Activated CD4-positive, alpha-beta memory T cell treated with anti-CD3 and anti-CD28 coated beads, Interleukin-2, amount 10 ng/mL, durations not matched to agents 7 days and 5 days (primary cell): Measurements from ENCODE around the gene KCNK13. TPM values are rescaled to one million over a fixed set of nuclear protein-coding genes. Genes with fewer than 3 reads are reported as not detected.

ENCODE experiments used
- CTCF ChIA-PET: fragments of 350-600 bp; sonication (Branson Sonifier 250); formaldehyde crosslinking; loops from one replicate; lab custom pipeline; 2021; ENCODE audit warnings: antibody characterized with exemption, inconsistent platforms; lab: Charles Lee
- POLR2A ChIA-PET: fragments of 350-600 bp; sonication (Branson Sonifier 250); formaldehyde crosslinking; loops from one replicate; lab custom pipeline; 2021; ENCODE audit warnings: antibody characterized with exemption; lab: Charles Lee
- DNase-seq: peaks from one replicate; pipeline ENCODE4 v3.0.0-alpha.2; 2020
- H3K27ac Mint-ChIP-seq: one replicate; pipeline ENCODE4 v1.8.0; 2021; ENCODE audit warnings: mild to moderate bottlenecking, mixed read lengths
- H3K27me3 Mint-ChIP-seq: one replicate; pipeline ENCODE4 v1.8.0; 2021; ENCODE audit warnings: mixed read lengths
- H3K36me3 Mint-ChIP-seq: one replicate; pipeline ENCODE4 v1.8.0; 2021; ENCODE audit warnings: low read depth, mixed read lengths
- H3K4me1 Mint-ChIP-seq: one replicate; pipeline ENCODE4 v1.8.0; 2021; ENCODE audit warnings: mixed read lengths
- H3K4me3 Mint-ChIP-seq: one replicate; pipeline ENCODE4 v1.8.0; 2021; ENCODE audit warnings: mild to moderate bottlenecking, mixed read lengths
- H3K9me3 Mint-ChIP-seq: one replicate; pipeline ENCODE4 v1.8.0; 2021; ENCODE audit warnings: mixed read lengths
- total RNA-seq, 2 experiments: library from RNA; stranded (reverse); gene quantifications; one replicate each; pipeline ENCODE4 v1.2.3, GENCODE V29; 2021

Gene KCNK13
- total RNA-seq, 2 experiments from 2014 or later: 0.18 to 0.28 TPM

DNA sequence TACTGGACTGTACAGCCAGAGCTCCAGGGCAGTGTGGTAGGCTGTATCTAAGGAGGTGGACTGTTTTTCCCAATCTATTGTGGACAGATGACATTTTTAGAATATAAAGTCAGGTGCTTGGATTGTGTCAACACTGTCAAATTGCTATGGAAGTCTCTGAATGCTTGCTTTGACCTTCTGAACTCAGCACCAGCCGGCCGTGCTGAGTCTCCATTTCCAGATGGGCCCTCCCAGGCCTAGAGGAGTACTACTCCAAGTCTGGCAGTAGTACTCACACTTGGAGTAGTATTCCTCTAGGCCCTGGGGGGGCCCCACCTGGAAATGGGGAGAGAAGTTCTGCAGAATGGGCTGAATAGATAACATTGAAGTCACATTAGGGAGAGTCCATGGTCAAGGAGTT, 16.2 kb upstream of the KCNK13 start:
- ChIA-PET CTCF (no interaction called here), POLR2A (no interaction called here)
- Mint-ChIP-seq H3K4me3 (no peak overlapping the region), H3K36me3 (peaks cover 36% of the 10 kb centered on the region), H3K9me3 (no peaks in the 10 kb centered on the region), H3K4me1 (no peaks in the 10 kb centered on the region), H3K27me3 (no peaks in the 10 kb centered on the region), H3K27ac (no peak overlapping the region)
- DNase-seq: no peak

DNA sequence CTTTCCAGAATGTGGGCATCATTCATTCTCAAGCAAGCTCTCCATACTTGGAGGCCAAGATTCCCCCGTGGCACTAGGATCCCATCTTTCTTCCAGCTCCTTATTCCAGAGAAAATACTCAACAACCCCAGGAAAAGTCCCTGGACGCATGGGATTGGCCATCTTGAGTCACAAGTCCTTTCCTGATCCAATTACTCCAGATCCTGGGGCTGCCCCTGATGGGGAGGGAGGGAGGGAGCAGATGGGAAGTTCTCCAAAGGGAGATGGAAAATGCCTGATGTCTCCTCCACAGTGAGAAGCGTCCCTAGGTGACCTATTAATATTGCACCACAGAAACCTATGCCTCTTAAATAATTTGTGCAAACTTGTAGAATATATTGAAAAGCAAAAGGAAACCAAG, 12.4 kb upstream of the KCNK13 start:
- no peak overlapping the region for H3K27ac Mint-ChIP-seq
- no peak overlapping the region for H3K4me3 Mint-ChIP-seq
- no peak for DNase-seq
- POLR2A ChIA-PET: no interaction called here
- no peaks in the 10 kb centered on the region for H3K9me3 Mint-ChIP-seq
- H3K27me3 Mint-ChIP-seq: peaks cover 18% of the 10 kb centered on the region
- CTCF ChIA-PET: no interaction called here
- peaks cover 11% of the 10 kb centered on the region for H3K36me3 Mint-ChIP-seq
- no peaks in the 10 kb centered on the region for H3K4me1 Mint-ChIP-seq

DNA sequence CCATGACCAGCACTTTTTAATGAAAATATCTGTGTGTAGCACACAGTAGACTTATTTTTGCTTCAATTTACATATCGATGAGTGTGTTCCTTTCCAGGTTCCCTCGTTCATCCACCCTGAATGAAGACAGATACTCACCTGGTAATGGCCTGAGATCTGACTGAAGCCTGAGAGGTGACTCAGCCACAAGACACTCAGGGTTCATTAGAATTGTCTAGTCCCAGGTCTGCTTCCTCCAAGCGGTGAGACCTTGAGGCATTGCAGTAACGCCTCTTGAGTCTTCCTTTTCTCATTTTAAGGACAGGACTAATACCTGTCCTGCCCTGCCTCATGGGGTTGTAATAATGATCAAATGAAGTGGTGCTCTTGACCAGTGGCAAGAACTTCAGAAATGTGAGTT, 11.5 kb upstream of the KCNK13 start:
- Mint-ChIP-seq H3K27me3 (peaks cover 27% of the 10 kb centered on the region), H3K4me3 (no peak overlapping the region), H3K27ac (no peak overlapping the region), H3K36me3 (peaks cover 2% of the 10 kb centered on the region), H3K4me1 (no peaks in the 10 kb centered on the region), H3K9me3 (no peaks in the 10 kb centered on the region)
- DNase-seq: no peak
- POLR2A ChIA-PET: no interaction called here
- CTCF ChIA-PET: no interaction called here

DNA sequence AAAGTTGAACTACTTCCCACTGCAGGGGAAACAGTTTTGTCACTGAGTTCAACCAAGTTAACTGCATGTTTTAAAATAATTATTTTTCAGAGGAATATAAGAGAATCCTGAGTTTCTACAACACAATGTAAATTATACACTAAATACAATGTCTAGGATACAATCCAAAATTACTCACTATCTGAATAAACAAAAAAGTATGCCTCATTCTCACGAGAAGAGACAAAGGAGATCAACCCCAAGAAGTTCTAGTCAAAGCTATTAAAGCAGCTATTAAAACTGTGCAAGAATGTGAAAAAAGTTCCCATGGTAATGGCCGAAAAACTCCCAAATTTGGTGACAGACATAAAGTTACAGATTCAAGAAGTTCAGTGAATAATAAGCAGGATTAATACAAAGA, 8.8 kb upstream of the KCNK13 start:
- no peak overlapping the region for H3K27ac Mint-ChIP-seq
- peaks cover 2% of the 10 kb centered on the region for H3K36me3 Mint-ChIP-seq
- no peak overlapping the region for H3K4me3 Mint-ChIP-seq
- no peak for DNase-seq
- POLR2A ChIA-PET: no interaction called here
- CTCF ChIA-PET: no interaction called here
- peaks cover 44% of the 10 kb centered on the region for H3K27me3 Mint-ChIP-seq
- no peaks in the 10 kb centered on the region for H3K9me3 Mint-ChIP-seq
- H3K4me1 Mint-ChIP-seq: no peaks in the 10 kb centered on the region

DNA sequence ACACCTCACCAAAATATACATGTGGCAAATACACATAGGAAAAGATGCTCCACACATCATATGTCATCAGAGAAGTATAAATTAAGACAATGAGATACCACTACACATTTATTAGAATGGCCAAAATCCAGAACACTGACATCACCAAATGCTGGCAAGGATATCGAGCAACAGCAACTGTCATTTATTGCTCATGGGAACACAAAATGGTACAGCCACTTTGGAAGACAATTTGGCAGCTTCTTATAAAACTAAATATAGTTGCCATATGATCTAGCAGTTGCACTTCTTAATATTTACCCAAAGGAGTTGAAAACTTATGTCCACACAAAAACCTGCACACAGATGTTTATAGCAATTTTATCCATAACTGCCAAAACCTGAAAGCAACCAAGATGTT, 7.0 kb upstream of the KCNK13 start:
- peaks cover 60% of the 10 kb centered on the region for H3K27me3 Mint-ChIP-seq
- no peak overlapping the region for H3K27ac Mint-ChIP-seq
- CTCF ChIA-PET: interaction anchor here (0.7 kb wide), 1 partner anchor 40 kb away, joined by 3 read pairs; no protein-coding TSS in a partner anchor
- POLR2A ChIA-PET: no interaction called here
- no peak for DNase-seq
- peaks cover 8% of the 10 kb centered on the region for H3K4me1 Mint-ChIP-seq
- no peaks in the 10 kb centered on the region for H3K9me3 Mint-ChIP-seq
- no peak overlapping the region for H3K4me3 Mint-ChIP-seq
- peaks cover 2% of the 10 kb centered on the region for H3K36me3 Mint-ChIP-seq

DNA sequence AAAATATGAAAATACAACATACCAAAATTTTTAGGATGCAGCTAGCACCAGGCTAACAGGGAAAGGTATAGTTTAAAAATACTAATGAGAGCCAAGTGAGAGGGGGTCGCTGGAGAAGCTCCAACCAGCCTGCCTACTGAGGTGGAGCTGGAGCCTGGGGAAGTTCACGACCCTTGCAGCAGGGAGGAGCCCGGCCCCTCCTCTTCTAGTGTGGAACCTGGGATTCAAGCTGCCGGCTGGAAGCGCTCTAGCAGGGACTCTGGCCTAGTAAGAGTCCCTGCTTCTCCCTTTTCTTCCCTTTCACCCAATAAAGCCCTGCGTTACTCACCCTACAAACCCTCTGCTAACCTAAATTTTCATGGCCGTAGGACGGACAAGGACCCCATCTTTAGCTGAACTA, 5.0 kb upstream of the KCNK13 start:
- H3K27ac Mint-ChIP-seq: no peak overlapping the region
- CTCF ChIA-PET: no interaction called here

DNA sequence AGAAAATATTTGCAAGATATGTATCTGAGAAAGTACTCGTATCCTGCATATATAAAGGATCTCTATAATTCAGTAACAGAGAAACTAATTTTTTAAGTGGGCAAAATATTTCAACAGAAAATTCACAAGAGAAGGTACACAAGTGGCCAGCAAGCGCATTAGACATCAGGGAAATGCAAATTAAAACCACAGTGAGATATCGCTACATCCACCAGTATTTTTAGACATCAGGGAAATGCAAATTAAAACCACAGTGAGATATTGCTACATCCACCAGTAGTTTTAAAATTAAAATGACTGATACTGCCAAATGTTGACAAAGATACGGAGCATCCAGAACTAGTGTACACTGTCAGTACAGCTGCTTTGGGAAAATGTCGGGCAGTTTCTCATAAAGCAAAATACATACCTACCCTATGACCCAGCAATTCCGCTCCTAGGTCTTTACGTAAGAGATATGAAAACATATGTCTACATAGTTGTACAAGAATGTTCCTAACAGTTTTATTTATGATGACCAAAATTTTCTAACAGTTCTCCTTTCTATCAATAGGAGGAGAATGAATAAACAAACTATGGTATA, 2.8 kb upstream of the KCNK13 start:
- Mint-ChIP-seq H3K27ac (no peak overlapping the region), H3K27me3 (peaks cover 70% of the 10 kb centered on the region), H3K9me3 (no peaks in the 10 kb centered on the region), H3K36me3 (peaks cover 2% of the 10 kb centered on the region), H3K4me3 (peak overlapping the region; percentile 64), H3K4me1 (peaks cover 26% of the 10 kb centered on the region)
- POLR2A ChIA-PET: no interaction called here
- CTCF ChIA-PET: interaction anchor here (0.9 to 1.4 kb wide), 2 partner anchors 86 to 120 kb away, joined by 3 to 9 read pairs; no protein-coding TSS in a partner anchor
- no peak for DNase-seq

More for the DNA sequence above, 5.0 kb upstream of the KCNK13 start:
- peaks cover 2% of the 10 kb centered on the region for H3K36me3 Mint-ChIP-seq
- H3K9me3 Mint-ChIP-seq: no peaks in the 10 kb centered on the region
- peaks cover 16% of the 10 kb centered on the region for H3K4me1 Mint-ChIP-seq
- no peak overlapping the region for H3K4me3 Mint-ChIP-seq
- DNase-seq: no peak
- H3K27me3 Mint-ChIP-seq: peaks cover 67% of the 10 kb centered on the region
- POLR2A ChIA-PET: no interaction called here

DNA sequence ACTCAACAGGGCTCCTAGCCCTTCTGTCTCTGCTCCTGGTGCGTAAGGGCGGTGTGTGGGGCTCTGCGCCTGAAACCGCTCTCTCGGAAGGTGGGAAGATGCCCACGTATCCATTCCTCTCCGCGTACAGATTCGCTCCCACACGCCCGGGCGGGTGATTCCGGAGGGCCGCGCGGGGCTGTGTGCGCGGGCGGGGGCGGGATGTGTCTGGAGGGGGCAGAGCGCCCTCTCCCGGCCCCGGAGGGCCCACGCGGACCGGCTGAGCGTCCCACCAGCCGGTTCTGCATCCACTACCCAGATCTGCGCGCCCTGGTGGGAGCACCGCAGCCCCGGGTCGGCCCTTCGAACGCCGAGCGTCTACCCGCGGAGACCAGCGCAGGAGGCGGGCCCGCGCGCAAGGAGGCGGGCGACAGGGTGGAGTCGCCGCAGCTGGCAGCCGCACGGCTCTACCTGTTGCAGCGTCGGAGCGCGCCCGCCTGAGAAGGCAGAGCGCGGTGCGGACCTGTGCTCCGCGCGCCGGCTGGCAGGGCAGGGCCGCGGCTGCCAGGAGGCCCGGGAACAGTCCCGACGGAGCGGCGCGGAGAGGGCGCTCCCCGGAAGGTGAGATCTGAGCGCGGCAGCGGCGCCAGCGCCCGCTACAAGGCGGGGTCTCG, 1.4 kb upstream of the KCNK13 start:
- Mint-ChIP-seq H3K4me3 (peak overlapping the region; percentile 64), H3K36me3 (peaks cover 2% of the 10 kb centered on the region), H3K27ac (no peak overlapping the region), H3K27me3 (peaks cover 66% of the 10 kb centered on the region), H3K4me1 (peaks cover 26% of the 10 kb centered on the region), H3K9me3 (no peaks in the 10 kb centered on the region)
- peak; percentile 55 for DNase-seq
- ChIA-PET POLR2A (interaction anchor here (1.3 kb wide), 1 partner anchor 196 kb away, joined by 3 read pairs; the partner anchor contains the start of gene PSMC1), CTCF (interaction anchor here (0.9 to 1.4 kb wide), 2 partner anchors 69 to 88 kb away, joined by 4 to 9 read pairs; no protein-coding TSS in a partner anchor)

DNA sequence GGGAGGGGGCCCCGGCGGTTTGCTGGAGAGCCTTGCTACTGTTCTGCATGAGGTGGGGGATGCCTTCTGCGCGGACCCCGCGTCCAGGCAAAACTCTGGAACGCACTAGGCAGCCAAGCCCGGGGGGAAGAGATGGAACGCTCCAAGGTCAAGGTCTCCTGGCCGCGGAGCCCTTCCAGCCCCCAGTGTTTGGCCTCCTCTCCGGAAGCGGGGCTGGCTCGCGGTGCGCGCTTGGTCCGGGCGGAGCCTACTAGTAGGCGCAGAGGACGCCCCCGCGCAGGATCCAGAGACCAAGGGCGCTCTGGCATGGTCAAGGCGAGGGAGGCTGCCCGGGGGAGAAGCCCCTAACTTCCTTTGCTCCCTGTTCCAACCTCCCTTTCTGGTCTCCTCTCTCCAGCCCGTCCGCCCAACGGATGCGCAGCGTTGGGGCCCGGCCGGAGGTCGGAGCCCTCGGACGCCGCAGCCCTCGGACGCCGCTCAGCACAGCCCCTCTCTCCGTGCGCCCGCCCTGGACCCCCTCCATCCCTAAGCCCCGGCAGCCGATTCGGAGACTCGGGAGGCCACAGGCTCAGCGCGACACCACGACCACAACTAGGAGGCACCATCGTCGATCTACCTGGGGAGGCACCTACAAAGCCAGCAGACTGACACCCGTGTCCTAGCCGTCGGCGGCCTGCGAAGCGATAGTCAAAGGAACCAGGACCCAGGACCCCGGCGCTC, 669 bp upstream of the KCNK13 start:
- DNase-seq: peak; percentile 22
- Mint-ChIP-seq H3K4me3 (peak overlapping the region; percentile 64), H3K36me3 (peaks cover 2% of the 10 kb centered on the region), H3K27me3 (peaks cover 63% of the 10 kb centered on the region), H3K9me3 (no peaks in the 10 kb centered on the region), H3K4me1 (peaks cover 26% of the 10 kb centered on the region), H3K27ac (no peak overlapping the region)
- CTCF ChIA-PET: interaction anchor here (1.0 kb wide), 1 partner anchor 90 kb away, joined by 3 read pairs; no protein-coding TSS in a partner anchor
- POLR2A ChIA-PET: interaction anchor here (1.3 kb wide), 1 partner anchor 196 kb away, joined by 3 read pairs; the partner anchor contains the start of gene PSMC1

DNA sequence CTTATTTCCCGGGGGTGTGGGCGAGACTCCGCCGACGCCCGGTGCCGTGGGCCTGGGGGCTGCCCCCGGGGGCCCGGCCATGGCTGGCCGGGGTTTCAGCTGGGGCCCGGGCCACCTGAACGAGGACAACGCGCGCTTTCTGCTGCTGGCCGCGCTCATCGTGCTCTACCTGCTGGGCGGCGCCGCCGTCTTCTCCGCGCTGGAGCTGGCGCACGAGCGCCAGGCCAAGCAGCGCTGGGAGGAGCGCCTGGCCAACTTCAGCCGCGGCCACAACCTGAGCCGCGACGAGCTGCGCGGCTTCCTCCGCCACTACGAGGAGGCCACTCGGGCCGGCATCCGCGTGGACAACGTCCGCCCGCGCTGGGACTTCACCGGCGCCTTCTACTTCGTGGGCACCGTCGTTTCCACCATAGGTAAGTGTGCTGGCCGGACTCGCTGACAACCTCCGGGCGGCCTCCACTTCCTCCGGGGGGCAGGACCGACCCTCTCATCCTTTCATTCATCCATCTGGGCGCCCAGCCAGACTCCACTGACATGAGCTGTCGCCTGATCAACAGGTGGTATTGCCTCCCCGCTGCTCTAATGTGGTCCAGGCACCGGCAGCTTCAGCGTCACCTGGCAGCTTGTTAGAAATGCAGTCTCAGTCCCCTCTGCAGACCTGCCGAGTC, 467 bp downstream of the KCNK13 start:
- peaks cover 26% of the 10 kb centered on the region for H3K4me1 Mint-ChIP-seq
- H3K4me3 Mint-ChIP-seq: peak overlapping the region; percentile 71
- ChIA-PET POLR2A (interaction anchor here (1.0 kb wide), 1 partner anchor 106 kb away, joined by 3 read pairs; the partner anchor contains the start of gene TDP1), CTCF (interaction anchor here (1.0 kb wide), 1 partner anchor 91 kb away, joined by 3 read pairs; no protein-coding TSS in a partner anchor)
- peaks cover 59% of the 10 kb centered on the region for H3K27me3 Mint-ChIP-seq
- no peak overlapping the region for H3K27ac Mint-ChIP-seq
- no peaks in the 10 kb centered on the region for H3K36me3 Mint-ChIP-seq
- DNase-seq: no peak
- no peaks in the 10 kb centered on the region for H3K9me3 Mint-ChIP-seq

DNA sequence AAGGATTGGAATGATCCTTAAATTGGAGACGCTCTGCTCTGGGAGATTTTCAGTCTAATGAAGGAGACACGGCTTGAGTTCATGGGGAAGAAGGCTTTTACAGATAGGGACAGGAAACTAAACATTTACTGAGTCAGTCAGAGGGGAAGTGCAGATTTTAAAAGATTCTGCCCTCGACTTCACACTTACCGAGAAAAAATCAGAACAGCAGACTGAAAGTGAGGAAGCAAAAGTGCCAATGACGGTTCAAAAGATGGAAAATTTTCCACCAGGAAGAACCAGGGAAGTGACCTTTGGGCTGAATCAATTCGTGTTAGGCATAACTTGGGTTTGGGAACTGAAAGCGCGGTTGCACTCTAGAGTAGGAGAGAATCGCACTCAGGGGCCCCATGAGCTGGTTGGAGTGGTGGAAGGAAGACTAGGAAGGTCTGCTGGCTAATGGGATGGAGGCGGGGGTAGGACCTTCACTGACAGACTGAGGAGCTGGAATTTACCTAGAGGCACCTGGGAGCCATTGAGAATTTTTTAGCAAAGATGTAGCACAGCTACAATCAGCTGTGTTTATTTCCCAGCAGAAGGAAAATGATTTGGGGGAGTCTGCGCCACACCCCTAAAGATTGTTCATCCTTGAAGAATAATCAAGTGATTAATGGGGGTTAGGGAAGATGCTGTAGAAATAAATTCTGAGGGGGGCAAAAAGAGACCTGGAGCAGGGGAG, 1.2 kb downstream of the KCNK13 start:
- POLR2A ChIA-PET: interaction anchor here (1.0 kb wide), 1 partner anchor 107 kb away, joined by 3 read pairs; the partner anchor contains the start of gene TDP1
- CTCF ChIA-PET: no interaction called here
- Mint-ChIP-seq H3K27ac (no peak overlapping the region), H3K9me3 (no peaks in the 10 kb centered on the region), H3K36me3 (no peaks in the 10 kb centered on the region), H3K27me3 (peaks cover 55% of the 10 kb centered on the region), H3K4me1 (peaks cover 26% of the 10 kb centered on the region), H3K4me3 (peak overlapping the region; percentile 71)
- no peak for DNase-seq

DNA sequence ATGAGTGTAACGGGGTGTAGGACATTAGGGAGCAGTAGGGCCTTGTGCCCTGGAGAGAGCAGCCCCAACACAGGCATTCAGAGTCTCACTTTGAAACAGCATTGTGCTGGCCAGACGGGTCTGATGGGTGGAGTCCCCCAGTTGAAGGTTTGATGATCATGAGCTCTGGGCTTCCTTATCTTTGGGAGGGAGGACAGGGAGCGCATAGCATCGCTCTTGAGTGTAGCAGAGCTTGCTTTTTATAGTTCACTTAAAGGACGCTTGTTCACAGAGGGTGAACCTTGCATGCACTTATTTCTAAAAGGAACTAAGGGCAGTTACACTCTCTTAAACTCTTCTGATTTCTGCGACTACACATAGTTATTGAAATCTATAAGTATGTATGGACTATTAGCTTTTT, 10.6 kb downstream of the KCNK13 start:
- H3K9me3 Mint-ChIP-seq: no peaks in the 10 kb centered on the region
- H3K27me3 Mint-ChIP-seq: peaks cover 40% of the 10 kb centered on the region
- DNase-seq: no peak
- H3K4me1 Mint-ChIP-seq: no peaks in the 10 kb centered on the region
- no peak overlapping the region for H3K27ac Mint-ChIP-seq
- H3K4me3 Mint-ChIP-seq: no peak overlapping the region
- CTCF ChIA-PET: no interaction called here
- POLR2A ChIA-PET: no interaction called here
- H3K36me3 Mint-ChIP-seq: no peaks in the 10 kb centered on the region
